ENCODE measurements around the gene FPGT. TPM values are rescaled to one million over a fixed set of nuclear protein-coding genes. Genes with fewer than 3 reads are reported as not detected.
"Not testable (repeated sequence)": the region's sequence is repeated elsewhere in the genome, so short reads cannot be mapped to it uniquely, and the experiment has no call there.

FPGT gene
- total RNA-seq, 2 donors from 2014 or later, result 3.2 to 5.2 TPM

GRCh38 chr1:74235153-74235552 is 37.1 kb downstream of the FPGT start, which contains the start of gene TNNI3K:
TNNI3K (plus strand) TSS chr1:74235387; CDS start chr1:74235452, 65 bp downstream.
- ATAC-seq (no peak), DNase-seq (no peak)
- no peaks in the 10 kb centered on the region for H3K27me3 Mint-ChIP-seq
- H3K27ac Mint-ChIP-seq, result no peak within 1 kb of the TSS
- H3K4me3 Mint-ChIP-seq, result no peak within 1 kb of the TSS
- peaks cover 2% of the 10 kb centered on the region for H3K36me3 Mint-ChIP-seq (ENCODE audit: low read depth)
- no peaks in the 10 kb centered on the region for H3K9me3 ChIP-seq (ENCODE audit: control insufficient read depth, low read length, poor library complexity, severe bottlenecking)
- no peaks in the 10 kb centered on the region for H3K4me1 Mint-ChIP-seq

- H3K36me3 Mint-ChIP-seq (ENCODE audit: low read depth), result peaks cover 2% of the 10 kb centered on the region
- no peak for DNase-seq
- H3K4me3 Mint-ChIP-seq, result no peak overlapping the region
- no peak for ATAC-seq
- no peaks in the 10 kb centered on the region for H3K4me1 Mint-ChIP-seq
- H3K9me3 ChIP-seq (ENCODE audit: control insufficient read depth, low read length, poor library complexity, severe bottlenecking), result no peaks in the 10 kb centered on the region
- H3K27ac Mint-ChIP-seq, result no peak overlapping the region
- no peaks in the 10 kb centered on the region for H3K27me3 Mint-ChIP-seq
Observed at GRCh38 chr1:74236440-74236839, 38.4 kb downstream of the FPGT start.

DNA sequence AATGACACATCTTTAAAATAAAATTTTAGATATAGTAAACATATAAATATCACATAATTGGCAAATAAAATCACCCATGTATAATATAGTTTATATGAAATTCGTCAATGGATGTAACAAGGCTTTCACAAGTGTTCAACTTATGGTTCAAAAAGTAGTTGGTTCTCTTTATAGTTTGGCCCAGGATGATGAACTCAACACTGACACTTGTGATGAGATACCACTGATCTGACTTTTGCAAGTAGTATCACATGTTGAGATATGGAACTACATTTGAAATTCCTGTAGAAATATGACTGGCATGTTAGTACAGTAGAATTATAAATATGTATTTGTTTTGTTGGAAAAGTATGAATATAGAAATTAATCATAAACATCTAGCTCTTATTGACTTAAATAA is 39.0 kb downstream of the FPGT start:
- H3K4me1 Mint-ChIP-seq, result no peaks in the 10 kb centered on the region
- H3K9me3 ChIP-seq (ENCODE audit: control insufficient read depth, low read length, poor library complexity, severe bottlenecking), result no peaks in the 10 kb centered on the region
- H3K27me3 Mint-ChIP-seq, result no peaks in the 10 kb centered on the region
- H3K27ac Mint-ChIP-seq, result no peak overlapping the region
- no peak overlapping the region for H3K4me3 Mint-ChIP-seq
- DNase-seq, result no peak
- ATAC-seq, result no peak
- H3K36me3 Mint-ChIP-seq (ENCODE audit: low read depth), result peaks cover 2% of the 10 kb centered on the region

GRCh38 chr1:74237787-74238186 is 39.7 kb downstream of the FPGT start:
- ATAC-seq, result no peak
- no peaks in the 10 kb centered on the region for H3K9me3 ChIP-seq (ENCODE audit: control insufficient read depth, low read length, poor library complexity, severe bottlenecking)
- H3K27me3 Mint-ChIP-seq, result no peaks in the 10 kb centered on the region
- H3K36me3 Mint-ChIP-seq (ENCODE audit: low read depth), result peaks cover 2% of the 10 kb centered on the region
- H3K27ac Mint-ChIP-seq, result no peak overlapping the region
- H3K4me3 Mint-ChIP-seq, result no peak overlapping the region
- no peaks in the 10 kb centered on the region for H3K4me1 Mint-ChIP-seq
- no peak for DNase-seq

DNA sequence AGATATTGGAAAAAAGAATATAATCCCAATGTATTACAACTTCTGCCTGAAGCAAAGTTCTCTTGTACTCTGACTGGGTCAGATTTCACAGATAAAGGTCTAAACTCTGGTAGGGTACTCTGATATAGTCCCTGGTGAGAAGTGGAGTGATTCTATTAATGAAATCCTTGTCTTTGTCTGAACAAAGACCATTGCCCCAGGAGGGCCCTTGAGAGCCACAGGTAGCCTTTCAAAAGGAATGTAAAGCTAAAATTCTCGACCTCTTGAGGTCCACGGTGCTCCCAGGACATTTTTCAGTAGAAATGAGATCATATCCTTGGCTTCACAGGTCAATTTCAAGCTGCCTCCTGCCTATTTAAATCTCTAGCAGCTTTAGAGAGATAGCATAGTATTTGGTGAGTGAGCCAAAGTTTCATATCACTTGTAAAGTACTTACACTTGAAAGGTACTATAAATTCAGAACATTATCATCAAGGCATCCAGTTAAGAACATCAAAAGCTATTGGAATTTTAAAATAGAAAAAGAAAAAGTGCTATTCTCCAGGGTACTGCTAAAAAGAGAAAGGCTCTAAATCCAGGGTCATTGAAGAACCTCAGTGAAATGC is 47.2 kb downstream of the FPGT start:
- no peak for DNase-seq
- no peaks in the 10 kb centered on the region for H3K27me3 Mint-ChIP-seq
- H3K4me1 Mint-ChIP-seq, result no peaks in the 10 kb centered on the region
- ATAC-seq, result no peak
- no peak overlapping the region for H3K27ac Mint-ChIP-seq
- H3K4me3 Mint-ChIP-seq, result no peak overlapping the region
- no peaks in the 10 kb centered on the region for H3K36me3 Mint-ChIP-seq (ENCODE audit: low read depth)
- H3K9me3 ChIP-seq (ENCODE audit: control insufficient read depth, low read length, poor library complexity, severe bottlenecking), result no peaks in the 10 kb centered on the region

- H3K4me1 Mint-ChIP-seq, result no peaks in the 10 kb centered on the region
- no peaks in the 10 kb centered on the region for H3K9me3 ChIP-seq (ENCODE audit: control insufficient read depth, low read length, poor library complexity, severe bottlenecking)
- ATAC-seq, result no peak
- no peaks in the 10 kb centered on the region for H3K36me3 Mint-ChIP-seq (ENCODE audit: low read depth)
- H3K4me3 Mint-ChIP-seq, result no peak overlapping the region
- no peak overlapping the region for H3K27ac Mint-ChIP-seq
- no peaks in the 10 kb centered on the region for H3K27me3 Mint-ChIP-seq
- no peak for DNase-seq
Observed at GRCh38 chr1:74246315-74246714, 48.3 kb downstream of the FPGT start.

DNA sequence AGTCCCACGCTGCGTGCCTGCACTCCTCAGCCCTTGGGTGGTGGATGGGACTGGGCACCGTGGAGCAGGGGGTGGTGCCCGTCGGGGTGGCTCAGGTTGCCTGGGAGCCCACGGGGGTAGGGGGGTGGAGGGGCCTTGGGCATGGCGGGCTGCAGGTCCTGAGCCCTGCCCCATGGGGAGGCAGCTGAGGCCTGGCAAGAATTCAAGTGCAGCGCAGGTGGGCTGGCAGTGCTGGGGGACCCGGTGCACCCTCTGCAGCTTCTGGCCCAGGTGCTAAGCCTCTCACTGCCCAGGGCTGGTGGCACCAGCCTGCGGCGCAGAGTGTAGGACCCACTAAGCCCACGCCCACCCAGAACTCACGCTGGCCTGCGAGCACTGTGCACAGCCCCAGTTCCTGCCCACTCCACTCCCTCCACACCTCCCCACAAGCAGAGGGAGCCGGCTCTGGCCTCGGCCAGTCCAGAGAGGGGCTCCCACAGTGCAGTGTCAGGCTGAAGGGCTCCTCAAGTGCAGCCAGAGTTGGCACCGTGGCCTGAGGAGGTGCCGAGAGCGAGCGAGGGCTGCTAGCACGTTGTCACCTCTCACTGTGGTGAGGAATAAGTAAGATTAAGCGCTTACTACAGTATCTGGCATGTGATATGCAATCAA is 50.0 kb downstream of the FPGT start:
- DNase-seq (no peak), ATAC-seq (no peak)
- no peaks in the 10 kb centered on the region for H3K9me3 ChIP-seq (ENCODE audit: control insufficient read depth, low read length, poor library complexity, severe bottlenecking)
- Mint-ChIP-seq H3K4me1 (no peaks in the 10 kb centered on the region), H3K4me3 (no peak overlapping the region), H3K36me3 (ENCODE audit: low read depth) (no peaks in the 10 kb centered on the region), H3K27me3 (no peaks in the 10 kb centered on the region), H3K27ac (no peak overlapping the region)

DNA sequence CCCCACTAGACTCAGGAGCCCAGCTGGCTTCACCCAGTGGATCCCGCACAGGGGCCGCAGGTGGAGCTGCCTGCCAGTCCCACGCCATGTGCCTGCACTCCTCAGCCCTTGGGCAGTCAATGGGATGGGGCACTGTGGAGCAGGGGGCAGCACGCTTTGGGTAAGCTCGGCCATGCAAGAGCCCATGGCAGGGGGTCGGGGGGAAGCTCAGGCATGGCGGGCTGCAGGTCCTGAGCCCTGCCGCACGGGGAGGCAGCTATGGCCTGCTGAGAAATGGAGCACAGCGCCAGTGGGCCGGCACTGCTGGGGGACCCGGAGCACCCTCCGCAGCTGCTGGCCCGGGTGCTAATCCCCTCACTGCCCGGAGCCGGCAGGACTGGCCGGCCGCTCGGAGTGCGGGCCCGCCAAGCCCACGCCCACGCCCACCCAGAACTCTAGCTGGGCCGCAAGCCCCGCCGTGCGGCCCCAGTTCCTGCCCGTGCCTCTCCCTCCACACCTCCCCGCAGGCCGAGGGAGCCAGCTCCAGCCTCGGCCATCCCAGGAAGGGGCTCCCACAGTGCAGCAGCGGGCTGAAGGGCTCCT is 55.3 kb downstream of the FPGT start:
- not testable (repeated sequence) for H3K4me1 Mint-ChIP-seq; H3K27me3 Mint-ChIP-seq; H3K4me3 Mint-ChIP-seq; DNase-seq; H3K36me3 Mint-ChIP-seq (ENCODE audit: low read depth); H3K9me3 ChIP-seq (ENCODE audit: control insufficient read depth, low read length, poor library complexity, severe bottlenecking); ATAC-seq; H3K27ac Mint-ChIP-seq

Other genes with a start within 250 kb of the FPGT start
- under 1 TPM; 0.34 to 0.85 TPM for gene LRRIQ3, start 66 bp upstream of the FPGT start, total RNA-seq
- under 1 TPM in 1 of 2 donors, not detected in 1; 0.50 TPM for gene TNNI3K, start 37.1 kb downstream of the FPGT start, total RNA-seq